HCEC 1CT (cell line): ENCODE results near the gene ICA1.
"Not testable (repeated sequence)": the region's sequence is repeated elsewhere in the genome, so short reads cannot be mapped to it uniquely, and the experiment has no call there.

Experiments
- DNase-seq: peaks from one replicate; pipeline ENCODE4 v3.0.0-alpha.2; 2017

ICA1 gene

DNA sequence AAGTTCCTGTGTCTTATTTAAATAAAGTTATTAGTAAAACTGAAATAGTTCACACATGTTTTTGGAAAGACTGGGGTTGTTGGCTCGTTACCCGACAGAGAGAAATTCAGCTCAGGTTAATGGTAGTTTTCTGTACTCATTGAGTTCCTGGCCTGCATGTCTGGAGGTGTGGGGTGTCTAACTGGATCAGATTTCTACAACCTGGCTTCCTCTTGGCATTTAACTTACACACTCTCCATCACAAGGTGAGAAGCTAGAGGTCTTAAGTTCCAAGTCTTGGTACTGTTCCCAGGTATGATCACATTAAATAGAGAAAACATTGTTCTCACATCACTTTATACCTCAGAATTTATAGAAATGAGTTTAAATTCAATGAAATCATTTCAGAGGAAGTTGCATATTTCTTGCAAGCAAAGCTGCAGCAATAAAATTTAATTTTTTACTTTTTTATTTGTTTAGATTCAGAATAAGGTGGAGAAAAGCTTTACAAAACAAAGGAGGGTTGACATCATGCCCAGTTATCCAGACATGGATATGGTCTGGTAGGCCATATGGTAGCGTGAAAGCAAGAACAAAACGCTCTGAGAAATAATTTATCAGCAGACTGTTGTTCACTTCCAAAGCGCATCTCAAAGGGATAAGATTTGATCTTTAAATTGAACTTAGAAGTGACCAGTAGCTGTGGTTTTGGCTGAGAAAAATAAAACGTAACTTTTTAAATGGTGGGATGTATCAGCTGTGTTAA lies 172.8 kb downstream of the ICA1 start:
- DNase-seq, result no peak

DNA sequence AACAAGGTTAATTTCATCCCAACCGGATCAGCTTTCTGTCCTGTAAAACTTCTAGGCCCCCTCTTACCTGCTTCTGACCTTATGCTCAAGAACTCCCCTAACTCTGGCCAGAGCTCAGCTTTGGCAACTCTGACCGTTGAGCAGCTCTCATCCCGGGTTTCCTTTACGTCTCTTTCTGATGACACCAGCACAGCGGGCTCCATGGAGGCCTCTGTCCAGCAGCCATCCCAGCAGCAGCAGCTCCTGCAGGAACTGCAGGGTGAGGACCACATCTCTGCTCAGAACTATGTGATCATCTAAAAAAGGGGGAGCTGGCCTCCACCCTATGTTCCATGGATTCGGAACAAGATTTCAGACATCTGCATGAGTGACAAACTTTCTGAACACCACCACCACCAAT lies 175.7 kb downstream of the ICA1 start:
- DNase-seq, result no peak

DNA sequence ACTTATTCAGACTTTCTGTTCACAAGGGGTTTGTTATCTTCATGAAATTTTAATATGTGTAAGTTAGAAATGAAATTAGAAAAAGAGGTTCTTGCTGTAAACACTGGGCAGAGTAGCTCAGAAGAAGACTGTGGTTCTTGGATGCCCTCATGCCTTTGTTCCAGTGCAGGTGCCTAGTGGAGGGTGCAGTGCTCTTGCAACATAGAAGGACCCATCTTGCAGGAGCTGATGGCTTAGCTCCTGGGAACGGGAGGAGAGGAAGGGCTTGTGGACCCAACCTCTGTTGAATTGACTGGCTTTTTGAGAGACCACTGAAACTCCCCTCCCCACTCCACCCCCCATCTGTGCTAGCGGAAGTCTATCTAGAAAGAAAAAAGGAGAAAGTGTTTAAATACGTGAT lies 176.5 kb downstream of the ICA1 start:
- no peak for DNase-seq

DNA sequence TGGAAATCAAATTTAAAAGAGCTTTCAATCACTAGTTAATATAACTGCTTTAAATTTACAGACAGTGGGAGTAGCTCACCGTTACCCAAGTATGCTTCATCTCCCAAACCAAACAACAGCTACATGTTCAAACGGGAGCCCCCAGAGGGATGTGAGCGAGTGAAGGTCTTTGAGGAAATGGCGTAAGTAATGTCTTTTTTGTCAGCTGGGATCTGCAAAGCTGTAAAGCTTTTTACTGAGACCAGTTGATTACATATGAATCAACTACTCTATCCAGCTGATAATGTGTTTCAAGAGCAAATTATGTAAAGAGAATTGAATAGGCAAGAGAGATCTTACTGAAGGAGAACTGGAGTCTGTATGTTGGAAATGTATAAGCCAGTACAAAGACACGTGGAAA lies 177.1 kb downstream of the ICA1 start:
- DNase-seq, result no peak

DNA sequence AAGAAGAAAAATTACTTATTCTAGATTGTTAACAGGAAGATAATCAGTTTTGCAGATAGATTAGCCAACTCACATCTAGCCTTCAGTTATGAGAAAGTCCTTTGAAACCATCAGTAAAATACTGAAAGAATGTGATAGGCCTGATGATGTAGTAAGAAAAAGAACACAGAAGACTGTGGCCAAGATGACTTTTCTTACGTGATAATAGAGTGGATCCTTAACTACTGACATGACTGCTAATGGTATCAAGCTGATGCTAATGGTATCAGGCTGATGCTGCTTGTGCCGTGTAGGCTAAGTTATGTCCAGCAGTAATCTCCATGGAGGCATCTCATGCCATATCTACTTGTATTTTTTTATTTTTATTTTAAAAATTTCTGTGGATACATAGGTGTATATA lies 179.2 kb downstream of the ICA1 start:
- no peak for DNase-seq

DNA sequence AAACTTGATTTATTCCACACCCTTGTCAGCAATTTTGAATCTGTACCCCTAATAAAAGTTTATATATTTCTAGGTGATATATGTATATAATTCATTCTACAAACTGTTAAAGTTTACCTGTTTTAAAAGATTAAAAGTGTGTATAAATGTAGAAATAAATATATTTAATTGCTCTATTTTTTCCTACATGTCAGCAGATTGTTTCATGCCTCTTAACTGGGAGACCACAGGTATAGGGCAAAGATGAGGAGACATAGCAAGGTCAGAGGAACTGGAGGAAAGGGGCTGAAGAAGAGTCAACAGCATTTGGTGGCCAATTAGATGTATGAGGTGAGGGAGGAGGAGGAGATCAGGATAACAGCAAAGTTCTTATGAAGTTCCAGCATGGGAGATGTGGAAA lies 183.5 kb downstream of the ICA1 start:
- DNase-seq, result no peak

DNA sequence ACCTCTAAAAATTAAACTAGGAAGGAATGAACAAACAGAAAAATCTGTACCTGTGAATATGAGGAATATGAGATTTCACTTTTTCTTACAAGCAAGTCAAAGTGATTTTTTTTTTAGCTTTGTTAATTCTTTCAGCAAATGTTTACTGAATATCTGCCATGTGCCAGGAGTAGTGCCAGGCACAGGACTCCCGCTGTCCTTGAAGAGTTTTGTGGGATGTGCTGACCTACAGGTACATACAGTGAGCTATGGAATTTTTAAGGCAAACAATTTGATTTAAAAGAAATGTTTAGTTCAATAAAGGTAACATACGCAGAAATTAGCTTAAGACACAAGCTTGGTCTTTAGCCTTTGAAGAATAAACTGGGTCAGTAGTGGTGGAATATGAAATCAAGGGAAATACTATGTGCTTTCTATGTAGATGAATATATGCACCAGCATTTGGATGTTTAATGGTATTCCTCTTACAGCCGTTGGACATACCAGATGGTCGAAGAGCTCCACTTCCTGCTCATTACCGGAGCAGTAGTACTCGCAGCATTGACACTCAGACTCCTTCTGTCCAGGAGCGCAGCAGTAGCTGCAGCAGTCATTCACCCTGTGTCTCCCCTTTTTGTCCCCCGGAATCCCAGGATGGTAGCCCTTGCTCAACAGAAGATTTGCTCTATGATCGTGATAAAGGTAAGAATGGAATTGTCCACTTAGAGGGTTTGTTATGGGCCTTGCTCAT lies 191.4 kb downstream of the ICA1 start:
- no peak for DNase-seq

DNA sequence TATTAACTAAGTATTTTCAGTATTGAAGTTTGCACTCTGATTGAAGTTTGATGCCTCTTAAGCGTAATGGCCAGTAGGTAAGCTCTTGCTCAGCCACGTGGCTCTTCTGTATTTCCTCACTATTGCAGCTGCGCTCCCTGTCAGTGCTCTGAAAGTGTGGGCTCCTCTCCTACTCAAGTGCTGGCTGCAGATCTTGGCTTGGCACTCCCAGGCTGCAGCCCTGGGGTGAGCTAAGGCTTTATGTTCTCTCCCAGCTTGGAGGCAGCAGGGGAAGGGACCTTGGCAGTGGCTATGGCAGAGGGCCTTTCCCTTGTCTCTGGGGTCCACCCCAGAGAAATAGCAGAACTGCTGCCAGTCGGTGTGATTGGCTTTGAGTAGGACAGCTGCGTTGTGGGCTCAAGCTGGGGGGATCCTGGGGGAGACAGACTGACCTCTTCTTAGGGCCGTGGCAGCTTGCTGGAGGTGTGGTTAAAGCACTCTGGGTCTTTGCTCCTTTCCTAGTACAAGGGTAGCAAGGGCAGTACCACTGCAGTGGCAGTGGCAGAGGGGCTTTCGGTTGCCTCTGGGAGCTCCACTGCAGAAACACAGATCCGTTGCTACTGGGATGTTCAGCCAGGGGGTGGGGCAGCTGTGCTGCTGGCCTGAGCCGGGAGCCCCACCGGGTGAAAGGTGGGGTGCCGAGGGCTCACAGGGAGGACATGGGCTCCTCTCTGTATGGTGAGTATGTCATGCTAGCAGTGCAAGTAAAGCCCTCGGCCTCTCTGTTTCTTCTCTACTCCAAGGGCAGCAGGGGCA lies 192.9 kb downstream of the ICA1 start:
- DNase-seq, result no peak

DNA sequence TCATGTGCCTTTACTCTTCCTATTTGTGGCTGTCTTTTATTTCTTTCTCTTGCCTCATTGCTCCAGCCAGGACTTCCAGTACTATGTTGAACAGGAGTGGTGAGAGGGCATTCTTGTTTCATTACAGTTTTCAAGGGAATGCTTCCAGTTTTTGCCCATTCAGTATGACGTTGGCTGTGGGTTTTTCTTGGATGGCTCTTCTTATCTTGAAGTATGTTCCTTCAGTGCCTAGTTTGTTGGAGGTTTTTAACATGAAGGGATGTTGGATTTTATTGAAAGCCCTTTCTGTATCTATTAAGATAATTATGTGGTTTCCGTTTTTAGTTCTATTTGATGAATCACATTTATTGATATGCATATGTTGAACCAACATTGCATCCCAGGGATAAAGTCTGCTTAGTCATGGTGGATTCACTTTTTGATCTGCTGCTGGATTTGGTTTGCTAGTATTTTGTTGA lies 196.6 kb downstream of the ICA1 start:
- peak; percentile 58 for DNase-seq

DNA sequence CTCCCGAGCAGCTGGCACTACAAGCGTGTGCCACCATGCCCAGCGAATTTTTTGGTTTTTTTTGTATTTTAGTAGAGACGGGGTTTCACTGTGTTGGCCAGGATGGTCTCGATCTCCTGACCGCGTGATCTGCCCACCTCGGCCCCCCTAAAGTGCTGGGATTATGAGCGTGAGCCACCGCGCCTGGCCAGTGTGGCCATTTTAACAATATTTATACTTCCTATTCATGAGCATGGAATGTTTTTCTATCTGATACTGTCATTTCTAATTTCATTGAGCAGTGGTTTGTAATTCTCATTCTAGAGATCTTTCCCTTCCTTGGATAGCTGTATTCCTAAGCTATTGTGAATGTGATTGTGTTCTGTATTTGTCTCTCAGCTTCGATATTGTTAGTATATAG lies 197.1 kb downstream of the ICA1 start:
- DNase-seq, result no peak

DNA sequence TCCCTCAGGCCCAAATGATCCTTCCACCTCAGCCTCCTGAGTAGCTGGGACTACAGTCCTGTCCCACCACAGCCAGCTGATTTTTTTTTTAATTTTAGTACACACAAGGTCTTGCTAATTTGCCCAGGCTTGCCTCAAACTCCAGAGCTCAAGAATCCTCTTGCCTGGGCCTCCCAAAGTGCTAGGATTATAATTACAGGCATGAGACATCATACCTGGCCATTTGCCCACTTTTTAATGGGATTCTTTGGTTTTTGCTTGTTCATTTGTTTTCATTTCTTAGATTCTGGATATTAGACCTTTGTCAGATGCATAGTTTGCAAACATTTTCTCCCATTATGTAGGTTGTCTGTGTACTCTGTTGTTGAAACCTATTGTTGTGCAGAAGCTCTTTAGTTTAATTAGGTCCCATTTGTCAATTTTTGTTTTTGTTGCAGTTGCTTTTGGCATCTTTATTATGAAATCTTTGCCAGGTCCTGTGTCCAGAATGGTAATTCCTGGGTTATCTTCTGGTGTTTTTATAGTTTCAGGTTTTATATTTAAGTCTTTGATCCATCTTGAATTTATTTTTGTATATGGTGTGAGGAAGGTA lies 198.2 kb downstream of the ICA1 start:
- DNase-seq, result no peak

DNA sequence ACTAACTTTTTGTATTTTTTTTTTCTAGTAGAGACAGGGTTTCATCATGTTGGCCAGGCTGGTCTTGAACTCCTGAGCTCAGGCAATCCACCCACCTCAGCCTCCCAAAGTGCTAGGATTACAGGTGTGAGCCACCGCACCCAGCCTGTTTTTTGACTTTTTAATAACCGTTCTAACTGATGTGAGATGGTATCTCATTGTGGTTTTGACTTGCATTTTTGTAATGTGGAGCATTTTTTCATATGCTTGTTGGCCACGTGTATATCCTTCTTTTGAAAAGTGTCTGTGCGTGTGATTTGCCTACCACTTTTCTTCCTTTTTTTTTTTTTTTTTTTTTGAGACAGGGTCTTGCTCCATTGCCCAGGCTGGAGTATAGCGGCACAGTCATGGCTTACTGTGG lies 198.7 kb downstream of the ICA1 start:
- not testable (repeated sequence) for DNase-seq
